Measurements from ENCODE around the gene PLCL2.

DNA sequence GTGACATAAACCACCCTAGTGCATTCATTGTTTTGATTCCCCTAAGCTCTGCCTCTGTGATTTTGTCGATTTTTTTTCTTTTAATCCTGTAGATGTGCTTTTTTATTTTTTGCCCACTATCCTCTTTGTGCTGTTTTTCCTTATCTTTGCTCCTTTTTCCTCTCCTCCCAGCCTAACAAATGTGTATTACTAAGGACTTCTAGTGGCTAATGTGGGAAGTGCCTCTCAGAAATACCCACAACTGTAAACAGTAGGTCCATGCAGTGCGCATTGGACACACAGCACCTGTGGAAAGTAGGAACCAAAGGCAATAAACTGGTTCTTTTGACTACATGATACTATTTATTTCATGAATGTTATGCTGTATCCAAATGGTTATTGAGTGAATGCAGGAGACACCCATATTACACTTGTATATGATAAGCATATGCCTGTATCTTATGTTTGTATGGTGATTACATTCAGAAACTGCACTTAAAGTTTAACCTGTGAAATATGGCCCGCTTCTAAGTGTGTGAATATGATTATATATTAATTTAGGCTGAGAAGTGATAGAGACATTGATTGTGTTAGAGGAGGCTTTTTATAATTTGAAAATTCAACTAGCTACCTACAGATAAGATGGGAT lies 147.8 kb downstream of the PLCL2 start:
- TF ChIP-seq, protein P1, sequence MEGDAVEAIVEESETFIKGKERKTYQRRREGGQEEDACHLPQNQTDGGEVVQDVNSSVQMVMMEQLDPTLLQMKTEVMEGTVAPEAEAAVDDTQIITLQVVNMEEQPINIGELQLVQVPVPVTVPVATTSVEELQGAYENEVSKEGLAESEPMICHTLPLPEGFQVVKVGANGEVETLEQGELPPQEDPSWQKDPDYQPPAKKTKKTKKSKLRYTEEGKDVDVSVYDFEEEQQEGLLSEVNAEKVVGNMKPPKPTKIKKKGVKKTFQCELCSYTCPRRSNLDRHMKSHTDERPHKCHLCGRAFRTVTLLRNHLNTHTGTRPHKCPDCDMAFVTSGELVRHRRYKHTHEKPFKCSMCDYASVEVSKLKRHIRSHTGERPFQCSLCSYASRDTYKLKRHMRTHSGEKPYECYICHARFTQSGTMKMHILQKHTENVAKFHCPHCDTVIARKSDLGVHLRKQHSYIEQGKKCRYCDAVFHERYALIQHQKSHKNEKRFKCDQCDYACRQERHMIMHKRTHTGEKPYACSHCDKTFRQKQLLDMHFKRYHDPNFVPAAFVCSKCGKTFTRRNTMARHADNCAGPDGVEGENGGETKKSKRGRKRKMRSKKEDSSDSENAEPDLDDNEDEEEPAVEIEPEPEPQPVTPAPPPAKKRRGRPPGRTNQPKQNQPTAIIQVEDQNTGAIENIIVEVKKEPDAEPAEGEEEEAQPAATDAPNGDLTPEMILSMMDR (IDR thresholded peaks at IDR 0.05) = peak in 5 of 6 experiments; percentile 21 to 50 (median 43)
- no peak for TF ChIP-seq POLR2A (IDR thresholded peaks at IDR 0.05)
